GM19438 (cell line): ENCODE results near the gene ENSA.
"Not testable (repeated sequence)": the region's sequence is repeated elsewhere in the genome, so short reads cannot be mapped to it uniquely, and the experiment has no call there.

Experiments
- ATAC-seq: cut with Tn5 transposase; IDR thresholded peaks from one replicate; pipeline ENCODE4 v1.9.1; 2021; ENCODE audit warnings: low read depth; ENCODE audit not compliant: unreplicated experiment

ENSA gene

DNA sequence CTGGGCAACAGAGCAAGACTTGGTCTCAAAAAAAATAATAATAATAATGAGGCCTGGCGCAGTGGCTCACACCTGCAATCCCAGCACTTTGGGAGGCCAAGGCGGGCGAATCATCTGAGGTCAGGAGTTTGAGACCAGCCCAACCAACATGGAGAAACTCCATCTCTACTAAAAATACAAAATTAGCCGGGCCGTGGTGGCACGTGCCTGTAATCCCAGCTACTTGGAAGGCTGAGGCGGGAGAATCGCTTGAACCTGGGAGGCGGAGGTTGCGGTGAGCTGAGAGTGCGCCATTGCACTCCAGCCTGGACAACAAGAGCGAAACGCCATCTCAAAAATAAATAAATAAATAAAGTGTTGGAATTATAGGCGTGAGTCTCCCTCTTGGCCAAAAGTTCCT, 47.5 kb downstream of the ENSA start:
- ATAC-seq, result not testable (repeated sequence)

DNA sequence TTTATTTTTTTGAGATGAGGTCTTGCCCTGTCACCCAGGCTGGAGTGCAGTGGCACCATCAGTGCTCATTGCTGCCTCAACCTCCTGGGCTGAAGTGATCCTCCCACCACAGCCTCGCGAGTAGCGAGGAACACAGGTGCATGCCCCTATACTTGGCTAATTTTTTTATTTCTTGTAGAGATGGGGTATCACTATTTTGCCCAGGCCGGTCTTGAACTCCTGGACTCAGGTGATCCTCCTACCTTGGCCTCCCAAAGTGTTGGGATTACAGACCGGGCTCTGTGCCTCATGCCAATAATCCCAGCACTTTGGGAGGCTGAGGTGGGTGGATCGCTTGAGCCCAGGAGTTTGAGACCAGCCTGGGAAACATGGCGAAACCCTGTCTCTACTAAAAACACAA, 48.0 kb downstream of the ENSA start:
- not testable (repeated sequence) for ATAC-seq

- ATAC-seq, result not testable (repeated sequence)
These were observed 48.4 kb downstream of the ENSA start for GRCh38 chr1:150580966-150581365.

DNA sequence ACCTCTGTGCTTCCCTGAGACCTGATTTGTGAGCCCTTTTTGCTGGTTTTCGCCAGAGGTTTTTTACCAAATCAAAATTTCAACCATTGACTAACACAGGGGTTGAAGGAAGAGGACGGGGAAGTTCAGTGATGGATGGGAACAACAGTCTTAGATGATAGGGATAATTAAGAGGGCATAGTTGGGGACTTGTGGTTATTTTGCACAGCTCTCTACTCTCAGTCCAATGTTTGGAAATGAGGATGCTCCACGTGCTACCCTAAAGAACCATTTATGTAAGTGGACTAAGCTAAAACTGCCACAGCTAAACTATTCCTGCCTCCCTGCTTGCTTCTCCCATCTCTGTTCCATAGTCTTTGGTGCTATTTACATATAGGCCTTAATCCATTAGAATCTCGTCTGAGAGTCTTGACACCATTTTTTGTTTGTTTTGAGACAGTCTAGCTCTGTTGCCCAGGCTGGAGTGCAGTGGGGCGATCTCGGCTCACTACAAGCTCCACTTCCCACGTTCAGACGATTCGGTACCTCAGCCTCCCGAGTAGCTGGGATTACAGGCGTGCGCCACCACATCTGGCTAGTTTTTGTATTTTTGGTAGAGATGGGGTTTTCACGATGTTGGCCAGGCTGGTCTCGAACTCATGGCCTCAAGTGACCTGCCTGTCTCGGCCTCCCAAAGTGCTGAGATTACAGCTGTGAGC, 49.3 kb downstream of the ENSA start:
- peak; percentile 5 for ATAC-seq

DNA sequence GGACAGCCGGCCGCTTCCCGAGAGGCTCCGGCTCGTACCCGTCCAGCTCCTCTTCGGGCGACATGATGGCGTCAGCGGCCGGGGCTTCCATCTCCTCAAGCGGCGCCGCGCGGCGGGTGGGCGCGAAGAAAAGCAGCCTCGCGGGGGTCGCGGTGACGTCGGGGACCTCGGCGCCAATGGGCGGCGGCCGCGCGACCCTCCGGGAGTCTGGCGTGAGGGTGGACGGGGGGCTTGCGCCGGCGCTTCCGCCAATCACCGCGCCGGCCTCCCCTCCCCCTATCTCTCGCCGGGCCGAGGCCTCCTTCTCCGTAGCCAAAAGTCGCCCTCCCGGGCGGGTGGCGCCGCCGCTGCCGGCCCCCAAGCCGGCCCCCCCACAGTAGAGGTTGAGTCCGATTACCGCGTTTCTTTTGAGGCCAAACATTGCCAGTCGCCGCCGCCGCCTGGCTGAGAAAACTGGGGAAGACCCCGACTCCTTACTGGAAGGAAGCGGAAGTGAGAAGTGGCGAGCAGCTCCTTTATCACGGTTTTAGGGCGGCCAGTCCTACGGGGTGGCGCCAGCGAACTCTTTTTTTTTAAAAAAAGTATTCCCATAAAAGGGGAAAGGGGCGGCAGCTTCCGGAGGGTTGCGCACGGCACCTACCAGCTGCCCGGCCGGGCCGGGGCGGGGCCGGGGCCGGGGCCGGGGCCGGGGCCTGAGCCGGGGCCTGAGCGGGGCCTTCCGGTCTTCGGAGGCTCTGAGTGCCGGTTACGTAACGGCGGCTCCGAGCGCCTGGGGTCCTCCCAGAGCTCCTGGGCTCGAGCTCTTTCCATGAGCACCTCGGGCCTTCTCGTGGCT, 50.1 kb downstream of the ENSA start, which contains the start of gene MCL1:
Gene MCL1 (minus strand): TSS at position 501 of the 835 bp plus-strand sequence. CDS start 80 bp downstream, at position 421.
- ATAC-seq, result peak; percentile 80

- ATAC-seq, result no peak
These were observed 50.9 kb downstream of the ENSA start for GRCh38 chr1:150578272-150579109.

DNA sequence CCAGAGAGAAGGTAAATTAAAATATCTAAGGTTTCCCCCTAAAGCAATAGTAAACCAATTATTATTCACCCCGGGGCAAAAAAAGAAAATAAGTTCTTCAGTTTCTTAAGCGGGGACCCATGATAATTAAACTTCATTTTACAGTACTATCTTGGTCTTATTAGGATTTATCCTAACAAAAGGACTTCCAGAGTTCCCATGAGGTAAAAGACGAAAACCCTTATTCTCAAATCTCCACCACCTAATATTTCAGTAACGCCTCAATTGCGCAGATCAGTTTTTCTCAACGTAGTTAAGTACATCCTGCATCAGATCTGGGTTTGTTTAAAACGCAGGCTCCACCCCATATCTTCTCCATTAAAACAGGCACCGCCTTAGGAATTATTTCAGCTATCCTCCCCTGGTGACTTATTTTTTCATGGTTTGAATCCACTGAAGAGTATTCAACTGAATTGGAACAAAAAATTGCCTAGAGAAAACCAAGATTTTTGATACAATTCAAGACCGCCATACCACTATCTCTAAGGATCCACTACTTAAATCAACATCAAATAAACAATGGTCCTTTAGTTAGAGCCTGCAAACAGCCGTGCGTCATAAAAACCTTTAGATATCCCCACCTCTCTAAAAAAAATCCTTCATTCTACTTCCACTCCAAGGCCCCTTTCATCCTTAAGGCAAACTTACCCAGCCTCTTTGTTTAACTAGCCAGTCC, 51.7 kb downstream of the ENSA start:
- ATAC-seq, result no peak

GRCh38 chr1:150576794-150577556, 52.4 kb downstream of the ENSA start:
- no peak for ATAC-seq

- ATAC-seq, result no peak
These were observed 53.1 kb downstream of the ENSA start for GRCh38 chr1:150576367-150576711.

- ATAC-seq, result no peak
These were observed 53.7 kb downstream of the ENSA start for GRCh38 chr1:150575518-150576366.

DNA sequence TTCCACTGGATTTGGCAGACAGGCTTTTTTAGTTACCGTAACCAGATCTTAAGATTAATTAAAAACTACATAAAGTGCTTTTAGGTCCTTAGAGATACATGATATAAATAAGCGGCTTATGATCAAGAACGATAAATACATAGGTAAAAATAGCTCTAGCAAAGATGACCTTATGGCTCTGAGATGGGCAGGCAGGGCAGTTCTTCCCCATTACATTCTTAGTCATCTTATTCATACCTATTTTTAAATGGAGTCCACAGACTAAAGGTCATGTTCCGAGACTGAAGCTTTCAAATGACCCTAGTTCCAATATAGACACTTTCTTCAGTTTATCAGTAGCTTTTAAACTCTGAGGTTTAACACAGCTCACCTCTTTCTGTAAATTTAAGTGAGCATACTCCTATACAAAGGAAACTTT, 54.3 kb downstream of the ENSA start:
- no peak for ATAC-seq

GRCh38 chr1:150574260-150575071, 54.9 kb downstream of the ENSA start:
- no peak for ATAC-seq

DNA sequence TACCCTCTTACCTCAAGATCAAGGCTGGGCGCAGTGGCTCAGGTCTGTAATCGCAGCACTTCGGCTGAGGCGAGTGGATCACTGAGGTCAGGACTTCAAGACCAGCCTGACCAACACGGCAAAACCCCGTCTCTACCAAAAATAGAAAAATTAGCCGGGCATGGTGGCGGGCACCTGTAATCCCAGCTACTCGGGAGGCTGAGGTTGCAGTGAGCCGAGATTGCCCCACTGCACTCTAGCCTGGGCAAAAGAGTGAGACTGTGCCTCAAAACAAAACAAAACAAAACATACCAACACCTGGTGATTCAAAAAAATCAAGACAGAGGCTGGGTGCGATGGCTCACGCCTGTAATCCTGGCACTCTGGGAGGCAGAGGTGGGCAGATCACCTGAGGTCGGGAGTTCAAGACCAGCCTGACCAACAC, 55.8 kb downstream of the ENSA start:
- ATAC-seq, result not testable (repeated sequence)

- no peak for ATAC-seq
These were observed 56.3 kb downstream of the ENSA start for GRCh38 chr1:150572918-150573647.
